ENCODE measurements around the gene ANK3.

ANK3 gene

GRCh38 chr10:60073781-60074656, 315.7 kb downstream of the ANK3 start:
- H3K4me3 ChIP-seq (ENCODE audit: low read depth, low read length) = no peak overlapping the region
- no peak for TF ChIP-seq CTCF (IDR thresholded peaks at IDR 0.05; ENCODE audit: borderline replicate concordance, insufficient read depth, low read depth, low read length)

GRCh38 chr10:60073397-60073780, 316.3 kb downstream of the ANK3 start:
- no peak overlapping the region for H3K4me3 ChIP-seq (ENCODE audit: low read depth, low read length)
- TF ChIP-seq CTCF (IDR thresholded peaks at IDR 0.05; ENCODE audit: borderline replicate concordance, insufficient read depth, low read depth, low read length) = no peak

GRCh38 chr10:60069311-60069710, 320.4 kb downstream of the ANK3 start:
- no peak overlapping the region for H3K4me3 ChIP-seq (ENCODE audit: low read depth, low read length)

GRCh38 chr10:60050366-60050765, 339.3 kb downstream of the ANK3 start:
- no peak for TF ChIP-seq CTCF (IDR thresholded peaks at IDR 0.05; ENCODE audit: borderline replicate concordance, insufficient read depth, low read depth, low read length)
- H3K4me3 ChIP-seq (ENCODE audit: low read depth, low read length) = no peak overlapping the region

More at GRCh38 chr10:60069311-60069710, 320.4 kb downstream of the ANK3 start:
- no peak for TF ChIP-seq CTCF (IDR thresholded peaks at IDR 0.05; ENCODE audit: borderline replicate concordance, insufficient read depth, low read depth, low read length)

GRCh38 chr10:60048091-60048501, 341.6 kb downstream of the ANK3 start:
- no peak overlapping the region for H3K4me3 ChIP-seq (ENCODE audit: low read depth, low read length)
- TF ChIP-seq CTCF (IDR thresholded peaks at IDR 0.05; ENCODE audit: borderline replicate concordance, insufficient read depth, low read depth, low read length) = no peak

- no peak for TF ChIP-seq CTCF (IDR thresholded peaks at IDR 0.05; ENCODE audit: borderline replicate concordance, insufficient read depth, low read depth, low read length)
Observed at GRCh38 chr10:60045571-60045970, 344.1 kb downstream of the ANK3 start.

GRCh38 chr10:60044971-60045370, 344.7 kb downstream of the ANK3 start:
- no peak for TF ChIP-seq CTCF (IDR thresholded peaks at IDR 0.05; ENCODE audit: borderline replicate concordance, insufficient read depth, low read depth, low read length)
- H3K4me3 ChIP-seq (ENCODE audit: low read depth, low read length) = no peak overlapping the region

More at GRCh38 chr10:60045571-60045970, 344.1 kb downstream of the ANK3 start:
- H3K4me3 ChIP-seq (ENCODE audit: low read depth, low read length) = no peak overlapping the region

Measured in GM12875 (cell line).